CD14-positive monocyte (primary cell): Measurements from ENCODE around the gene PODXL2. TPM values are rescaled to one million over a fixed set of nuclear protein-coding genes. Genes with fewer than 3 reads are reported as not detected.

Experiments
- DNase-seq, 3 donors: peaks; one replicate each; pipeline ENCODE4 v3.0.0-alpha.2; 2011 to 2022
- H2AFZ ChIP-seq: 2 replicates; pipeline ENCODE4 v1.6.0; 2012; ENCODE audit warnings: mild to moderate bottlenecking, low read depth, low read length, inconsistent platforms; ENCODE audit not compliant: insufficient read depth, poor library complexity, severe bottlenecking
- H3K27ac ChIP-seq, 2 donors: 1 replicate in 1 of 2; 2 replicates in 1 of 2; pipeline ENCODE4 v1.5.1; 2012 to 2013; ENCODE audit warnings: low read length in 2 of 2, control low read depth in 1 of 2, inconsistent platforms in 1 of 2, low read depth in 1 of 2, mild to moderate bottlenecking in 1 of 2
- H3K27me3 ChIP-seq, 2 donors: one replicate each; pipeline versions ENCODE4 v1.6.0 to v1.6.1; 2011 to 2013; ENCODE audit warnings: low read length in 2 of 2; ENCODE audit not compliant: control insufficient read depth in 2 of 2, insufficient read depth in 2 of 2
- H3K36me3 ChIP-seq, 2 donors: replicated peaks in 1 of 2; 1 replicate in 1 of 2; 2 replicates in 1 of 2; pipeline versions ENCODE4 v1.5.1 to v1.6.1; 2012 to 2013; ENCODE audit warnings: low read length in 2 of 2, control low read depth in 1 of 2, inconsistent platforms in 1 of 2, mild to moderate bottlenecking in 1 of 2; ENCODE audit not compliant: insufficient read depth in 2 of 2, control insufficient read depth in 1 of 2
- H3K4me1 ChIP-seq, 2 donors: 1 replicate in 1 of 2; 2 replicates in 1 of 2; pipeline versions ENCODE4 v1.5.1 to v1.6.1; 2012 to 2013; ENCODE audit warnings: low read length in 2 of 2, control low read depth in 1 of 2, inconsistent platforms in 1 of 2, mild to moderate bottlenecking in 1 of 2, moderate library complexity in 1 of 2; ENCODE audit not compliant: insufficient read depth in 2 of 2, control insufficient read depth in 1 of 2
- H3K4me2 ChIP-seq: replicated peaks from 2 replicates; pipeline ENCODE3; 2012; ENCODE audit warnings: low read length, moderate library complexity, mild to moderate bottlenecking; ENCODE audit not compliant: poor library complexity, severe bottlenecking; ENCODE audit errors: extremely low read depth
- H3K4me3 ChIP-seq, 3 experiments: fragments of 200-600 bp in 1 of 3; sonication (generic) in 1 of 3; replicated peaks in 1 of 3; 1 replicate in 2 of 3; 2 replicates in 1 of 3; pipeline ENCODE4 v1.5.1; 2011 to 2013; ENCODE audit warnings: low read length in 3 of 3, mild to moderate bottlenecking in 3 of 3, control low read depth in 2 of 3, low read depth in 2 of 3, inconsistent platforms in 1 of 3, moderate library complexity in 1 of 3
- H3K79me2 ChIP-seq: 2 replicates; pipeline ENCODE4 v1.6.0; 2012; ENCODE audit warnings: mild to moderate bottlenecking, control low read depth, inconsistent platforms, low read length, moderate library complexity; ENCODE audit not compliant: insufficient read depth
- H3K9ac ChIP-seq: 2 replicates; pipeline ENCODE4 v1.6.0; 2017; ENCODE audit warnings: low read length, mild to moderate bottlenecking; ENCODE audit not compliant: insufficient read depth, poor library complexity, severe bottlenecking
- H3K9me3 ChIP-seq, 2 donors: replicated peaks in 1 of 2; 1 replicate in 1 of 2; 2 replicates in 1 of 2; pipeline versions ENCODE4 v1.5.1 to v1.6.1; 2012 to 2013; ENCODE audit warnings: low read length in 2 of 2, control low read depth in 1 of 2; ENCODE audit not compliant: control insufficient read depth in 1 of 2, insufficient read depth in 1 of 2
- H4K20me1 ChIP-seq: 2 replicates; pipeline ENCODE4 v1.6.0; 2012; ENCODE audit warnings: mild to moderate bottlenecking, low read length, control low read depth, moderate library complexity; ENCODE audit not compliant: insufficient read depth
- H3K27ac Mint-ChIP-seq, 7 donors: one replicate each; pipeline ENCODE4 v1.8.0; 2020; ENCODE audit warnings: mild to moderate bottlenecking in 7 of 7, mixed read lengths in 7 of 7, moderate library complexity in 6 of 7, inconsistent platforms in 2 of 7
- H3K27me3 Mint-ChIP-seq, 3 donors: one replicate each; pipeline ENCODE4 v1.8.0; 2021 to 2022; ENCODE audit warnings: low read depth in 3 of 3, mild to moderate bottlenecking in 3 of 3, mixed read lengths in 3 of 3, moderate library complexity in 3 of 3, inconsistent platforms in 1 of 3
- H3K36me3 Mint-ChIP-seq, 2 donors: one replicate each; pipeline ENCODE4 v1.8.0; 2020; ENCODE audit warnings: mixed read lengths in 2 of 2, inconsistent platforms in 1 of 2, mild to moderate bottlenecking in 1 of 2
- H3K4me1 Mint-ChIP-seq: one replicate; pipeline ENCODE4 v1.8.0; 2020; ENCODE audit warnings: mild to moderate bottlenecking, mixed read lengths
- H3K4me3 Mint-ChIP-seq, 2 donors: one replicate each; pipeline ENCODE4 v1.8.0; 2020; ENCODE audit warnings: mild to moderate bottlenecking in 2 of 2, mixed read lengths in 2 of 2, moderate library complexity in 1 of 2
- H3K9me3 Mint-ChIP-seq, 7 donors: one replicate each; pipeline ENCODE4 v1.8.0; 2020 to 2022; ENCODE audit warnings: mixed read lengths in 7 of 7, mild to moderate bottlenecking in 6 of 7, moderate library complexity in 6 of 7, inconsistent platforms in 2 of 7
- WGBS: methylation state at CpG from one replicate; pipeline ENCODE4 v1.1.5; 2013; ENCODE audit warnings: missing lambda C conversion rate; ENCODE audit not compliant: insufficient coverage; 5-methylcytosine and 5-hydroxymethylcytosine counted together
- intact Hi-C, 2 donors: fragments of 100-400 bp; cut with micrococcal nuclease; formaldehyde crosslinking; loops; one replicate each; pipeline versions ENCODE4 v1.15.0 to v1.15.1; 2023
- polyA plus RNA-seq, 3 donors: library from polyadenylated mRNA; depleted of rRNA in 1 of 3; unstranded in 2 of 3; stranded (reverse) in 1 of 3; fragments of 300-500 nt in 2 of 3; fragments of >200 nt in 1 of 3; fragmentation: Illumina TruSeq in 2 of 3; gene quantifications; 1 replicate in 2 of 3; 2 replicates in 1 of 3; pipeline ENCODE4 v1.2.3, GENCODE V29; 2012 to 2021
- TF ChIP-seq, protein P1 (sequence below): fragments of 200-600 bp; IDR thresholded peaks from one replicate; pipeline ENCODE4 v1.8.0; 2022; ENCODE audit warnings: antibody characterized with exemption, mild to moderate bottlenecking

Gene PODXL2
- polyA plus RNA-seq, 3 donors, result 0.33 to 0.64 (median 0.43) TPM

DNA sequence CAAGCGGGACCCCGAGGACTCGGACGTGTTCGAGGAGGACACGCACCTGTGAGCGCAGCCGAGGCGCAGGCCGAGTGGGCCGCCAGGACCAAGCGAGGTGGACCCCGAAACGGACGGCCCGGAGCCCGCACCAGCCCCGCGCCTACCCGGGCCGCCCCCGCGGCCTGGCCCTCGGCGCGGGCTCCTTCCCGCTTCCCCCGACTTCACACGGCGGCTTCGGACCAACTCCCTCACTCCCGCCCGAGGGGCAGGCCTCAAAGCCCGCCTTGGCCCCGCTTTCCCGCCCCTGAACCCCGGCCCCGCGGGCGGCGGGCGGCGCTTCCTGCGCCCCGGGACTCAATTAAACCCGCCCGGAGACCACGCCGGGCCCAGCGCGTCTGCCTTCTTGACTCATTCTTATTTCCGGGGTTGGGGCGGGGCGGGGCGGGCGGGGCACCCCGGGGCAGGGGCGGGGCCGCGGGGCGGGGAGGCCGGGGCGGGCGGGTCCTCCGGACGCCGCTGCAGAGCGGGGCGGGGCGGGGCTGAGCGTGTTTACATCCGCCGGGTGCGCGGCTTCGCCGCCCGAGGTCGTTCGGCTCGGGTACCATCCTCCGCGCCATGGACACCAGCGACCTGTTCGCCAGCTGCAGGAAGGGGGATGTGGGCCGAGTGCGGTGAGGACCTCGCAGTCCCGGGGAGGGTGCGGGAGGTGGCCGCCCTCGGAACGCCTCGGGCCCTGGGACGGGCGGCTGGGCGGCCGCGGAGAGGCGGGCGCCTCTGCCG lies 43.6 kb downstream of the PODXL2 start, which contains the start of gene ABTB1:
Gene ABTB1 (plus strand): TSS at position 524 of the 762 bp plus-strand sequence. CDS start 74 bp downstream, at position 598.
- DNase-seq, result peak; percentile 74 to 80 (median 76)
- H3K9ac ChIP-seq, result peak within 1 kb of the TSS; percentile 98
- TF ChIP-seq, protein P1, sequence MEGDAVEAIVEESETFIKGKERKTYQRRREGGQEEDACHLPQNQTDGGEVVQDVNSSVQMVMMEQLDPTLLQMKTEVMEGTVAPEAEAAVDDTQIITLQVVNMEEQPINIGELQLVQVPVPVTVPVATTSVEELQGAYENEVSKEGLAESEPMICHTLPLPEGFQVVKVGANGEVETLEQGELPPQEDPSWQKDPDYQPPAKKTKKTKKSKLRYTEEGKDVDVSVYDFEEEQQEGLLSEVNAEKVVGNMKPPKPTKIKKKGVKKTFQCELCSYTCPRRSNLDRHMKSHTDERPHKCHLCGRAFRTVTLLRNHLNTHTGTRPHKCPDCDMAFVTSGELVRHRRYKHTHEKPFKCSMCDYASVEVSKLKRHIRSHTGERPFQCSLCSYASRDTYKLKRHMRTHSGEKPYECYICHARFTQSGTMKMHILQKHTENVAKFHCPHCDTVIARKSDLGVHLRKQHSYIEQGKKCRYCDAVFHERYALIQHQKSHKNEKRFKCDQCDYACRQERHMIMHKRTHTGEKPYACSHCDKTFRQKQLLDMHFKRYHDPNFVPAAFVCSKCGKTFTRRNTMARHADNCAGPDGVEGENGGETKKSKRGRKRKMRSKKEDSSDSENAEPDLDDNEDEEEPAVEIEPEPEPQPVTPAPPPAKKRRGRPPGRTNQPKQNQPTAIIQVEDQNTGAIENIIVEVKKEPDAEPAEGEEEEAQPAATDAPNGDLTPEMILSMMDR, result no peak
- H3K27me3 ChIP-seq, result no peaks in the 10 kb centered on the region
- H3K27me3 Mint-ChIP-seq, result peaks cover 1 to 3% (median 1%) of the 10 kb centered on the region in 3 donors
- peak within 1 kb of the TSS; percentile 79 to 94 (median 89) for H3K27ac Mint-ChIP-seq
- peak within 1 kb of the TSS; percentile 93 for H3K4me2 ChIP-seq
- peaks cover 39% of the 10 kb centered on the region for H4K20me1 ChIP-seq
- H3K4me1 Mint-ChIP-seq, result peaks cover 47% of the 10 kb centered on the region
- peak within 1 kb of the TSS; percentile 88 for H2AFZ ChIP-seq
- no peaks in the 10 kb centered on the region for H3K9me3 ChIP-seq
- H3K4me3 Mint-ChIP-seq, result peak within 1 kb of the TSS; percentile 86 to 93
- peaks cover 28 to 35% of the 10 kb centered on the region in 2 donors for H3K36me3 Mint-ChIP-seq
- H3K36me3 ChIP-seq, result peaks cover 14 to 22% of the 10 kb centered on the region in 2 donors
- WGBS, result under 1% methylated on average over 102 of the region's 102 CpGs
- H3K9me3 Mint-ChIP-seq, result peaks cover 0 to 4% (median 0%) of the 10 kb centered on the region in 7 donors
- H3K27ac ChIP-seq, result peak within 1 kb of the TSS; percentile 38 to 96
- peak within 1 kb of the TSS; percentile 65 to 91 (median 69) for H3K4me3 ChIP-seq
- intact Hi-C loops, result loop anchor here (5.0 to 10.0 kb wide), 4 partner anchors 75 to 402 kb away; partner anchors contain the start of genes MCM2 (in 1 of the 2), SEC61A1 (in 1 of the 2) and TPRA1 (in 1 of the 2)
- peaks cover 33 to 47% of the 10 kb centered on the region in 2 donors for H3K4me1 ChIP-seq
- peaks cover 30% of the 10 kb centered on the region for H3K79me2 ChIP-seq
